Measurements from ENCODE around the gene NUDT3.
"Not testable (repeated sequence)": the region's sequence is repeated elsewhere in the genome, so short reads cannot be mapped to it uniquely, and the experiment has no call there.

Gene NUDT3

GRCh38 chr6:34359418-34360158 is 32.9 kb downstream of the NUDT3 start:
- H3K27me3 ChIP-seq (ENCODE audit: control insufficient read depth in 2 of 2, insufficient read depth in 2 of 2, low read length in 2 of 2), result no peaks in the 10 kb centered on the region
- H3K27ac ChIP-seq (ENCODE audit: low read depth in 2 of 2, low read length in 2 of 2), result no peak overlapping the region
- H3K4me3 ChIP-seq (ENCODE audit: low read length in 2 of 2), result no peak overlapping the region
- peaks cover 3 to 6% of the 10 kb centered on the region in 2 donors for H3K4me1 ChIP-seq (ENCODE audit: control insufficient read depth in 2 of 2, insufficient read depth in 2 of 2, low read length in 2 of 2)
- H3K36me3 ChIP-seq (ENCODE audit: control insufficient read depth in 2 of 2, insufficient read depth in 2 of 2, low read length in 2 of 2), result no peaks in the 10 kb centered on the region
- no peak overlapping the region for H3K9ac ChIP-seq (ENCODE audit: low read depth in 1 of 2, low read length in 2 of 2)
- H3K9me3 ChIP-seq (ENCODE audit: control insufficient read depth in 2 of 2, low read length in 2 of 2), result no peaks in the 10 kb centered on the region

- Histone ChIP-seq H3K9ac (ENCODE audit: low read depth in 1 of 2, low read length in 2 of 2) (no peak overlapping the region), H3K36me3 (ENCODE audit: control insufficient read depth in 2 of 2, insufficient read depth in 2 of 2, low read length in 2 of 2) (no peaks in the 10 kb centered on the region), H3K4me1 (ENCODE audit: control insufficient read depth in 2 of 2, insufficient read depth in 2 of 2, low read length in 2 of 2) (peaks cover 3 to 6% of the 10 kb centered on the region in 2 donors), H3K4me3 (ENCODE audit: low read length in 2 of 2) (no peak overlapping the region), H3K27ac (ENCODE audit: low read depth in 2 of 2, low read length in 2 of 2) (no peak overlapping the region), H3K9me3 (ENCODE audit: control insufficient read depth in 2 of 2, low read length in 2 of 2) (no peaks in the 10 kb centered on the region), H3K27me3 (ENCODE audit: control insufficient read depth in 2 of 2, insufficient read depth in 2 of 2, low read length in 2 of 2) (no peaks in the 10 kb centered on the region)
Measured at GRCh38 chr6:34358389-34358905, 34.0 kb downstream of the NUDT3 start.

GRCh38 chr6:34357937-34358336 is 34.5 kb downstream of the NUDT3 start:
- Histone ChIP-seq H3K4me3 (ENCODE audit: low read length in 2 of 2) (no peak overlapping the region), H3K27ac (ENCODE audit: low read depth in 2 of 2, low read length in 2 of 2) (no peak overlapping the region), H3K4me1 (ENCODE audit: control insufficient read depth in 2 of 2, insufficient read depth in 2 of 2, low read length in 2 of 2) (peaks cover under 1 to 2% of the 10 kb centered on the region in 2 donors), H3K27me3 (ENCODE audit: control insufficient read depth in 2 of 2, insufficient read depth in 2 of 2, low read length in 2 of 2) (no peaks in the 10 kb centered on the region), H3K36me3 (ENCODE audit: control insufficient read depth in 2 of 2, insufficient read depth in 2 of 2, low read length in 2 of 2) (no peaks in the 10 kb centered on the region), H3K9me3 (ENCODE audit: control insufficient read depth in 2 of 2, low read length in 2 of 2) (no peaks in the 10 kb centered on the region), H3K9ac (ENCODE audit: low read depth in 1 of 2, low read length in 2 of 2) (peak overlapping the region in 1 of 2 donors; percentile 43)

GRCh38 chr6:34355889-34356288 is 36.6 kb downstream of the NUDT3 start:
- Histone ChIP-seq H3K4me3 (ENCODE audit: low read length in 2 of 2) (no peak overlapping the region), H3K27ac (ENCODE audit: low read depth in 2 of 2, low read length in 2 of 2) (no peak overlapping the region), H3K9me3 (ENCODE audit: control insufficient read depth in 2 of 2, low read length in 2 of 2) (no peaks in the 10 kb centered on the region), H3K36me3 (ENCODE audit: control insufficient read depth in 2 of 2, insufficient read depth in 2 of 2, low read length in 2 of 2) (no peaks in the 10 kb centered on the region), H3K9ac (ENCODE audit: low read depth in 1 of 2, low read length in 2 of 2) (no peak overlapping the region), H3K4me1 (ENCODE audit: control insufficient read depth in 2 of 2, insufficient read depth in 2 of 2, low read length in 2 of 2) (no peaks in the 10 kb centered on the region), H3K27me3 (ENCODE audit: control insufficient read depth in 2 of 2, insufficient read depth in 2 of 2, low read length in 2 of 2) (no peaks in the 10 kb centered on the region)

- H3K36me3 ChIP-seq (ENCODE audit: control insufficient read depth in 2 of 2, insufficient read depth in 2 of 2, low read length in 2 of 2); H3K4me3 ChIP-seq (ENCODE audit: low read length in 2 of 2); H3K9ac ChIP-seq (ENCODE audit: low read depth in 1 of 2, low read length in 2 of 2); H3K4me1 ChIP-seq (ENCODE audit: control insufficient read depth in 2 of 2, insufficient read depth in 2 of 2, low read length in 2 of 2); H3K9me3 ChIP-seq (ENCODE audit: control insufficient read depth in 2 of 2, low read length in 2 of 2); H3K27ac ChIP-seq (ENCODE audit: low read depth in 2 of 2, low read length in 2 of 2); H3K27me3 ChIP-seq (ENCODE audit: control insufficient read depth in 2 of 2, insufficient read depth in 2 of 2, low read length in 2 of 2): not testable (repeated sequence)
Measured at GRCh38 chr6:34354230-34354629, 38.2 kb downstream of the NUDT3 start.

GRCh38 chr6:34353530-34353929 is 38.9 kb downstream of the NUDT3 start:
- H3K4me3 ChIP-seq (ENCODE audit: low read length in 2 of 2); H3K36me3 ChIP-seq (ENCODE audit: control insufficient read depth in 2 of 2, insufficient read depth in 2 of 2, low read length in 2 of 2); H3K9ac ChIP-seq (ENCODE audit: low read depth in 1 of 2, low read length in 2 of 2); H3K4me1 ChIP-seq (ENCODE audit: control insufficient read depth in 2 of 2, insufficient read depth in 2 of 2, low read length in 2 of 2); H3K27me3 ChIP-seq (ENCODE audit: control insufficient read depth in 2 of 2, insufficient read depth in 2 of 2, low read length in 2 of 2); H3K9me3 ChIP-seq (ENCODE audit: control insufficient read depth in 2 of 2, low read length in 2 of 2); H3K27ac ChIP-seq (ENCODE audit: low read depth in 2 of 2, low read length in 2 of 2): not testable (repeated sequence)

GRCh38 chr6:34352305-34352937 is 40.0 kb downstream of the NUDT3 start:
- H3K36me3 ChIP-seq (ENCODE audit: control insufficient read depth in 2 of 2, insufficient read depth in 2 of 2, low read length in 2 of 2), result no peaks in the 10 kb centered on the region
- H3K27ac ChIP-seq (ENCODE audit: low read depth in 2 of 2, low read length in 2 of 2), result no peak overlapping the region
- H3K4me3 ChIP-seq (ENCODE audit: low read length in 2 of 2), result no peak overlapping the region

GRCh38 chr6:34350934-34351217 is 41.6 kb downstream of the NUDT3 start:
- no peaks in the 10 kb centered on the region for H3K36me3 ChIP-seq (ENCODE audit: control insufficient read depth in 2 of 2, insufficient read depth in 2 of 2, low read length in 2 of 2)
- H3K4me3 ChIP-seq (ENCODE audit: low read length in 2 of 2), result no peak overlapping the region
- H3K9ac ChIP-seq (ENCODE audit: low read depth in 1 of 2, low read length in 2 of 2), result no peak overlapping the region
- no peaks in the 10 kb centered on the region for H3K27me3 ChIP-seq (ENCODE audit: control insufficient read depth in 2 of 2, insufficient read depth in 2 of 2, low read length in 2 of 2)
- no peak overlapping the region for H3K27ac ChIP-seq (ENCODE audit: low read depth in 2 of 2, low read length in 2 of 2)
- no peaks in the 10 kb centered on the region for H3K4me1 ChIP-seq (ENCODE audit: control insufficient read depth in 2 of 2, insufficient read depth in 2 of 2, low read length in 2 of 2)
- H3K9me3 ChIP-seq (ENCODE audit: control insufficient read depth in 2 of 2, low read length in 2 of 2), result no peaks in the 10 kb centered on the region

More at GRCh38 chr6:34352305-34352937, 40.0 kb downstream of the NUDT3 start:
- Histone ChIP-seq H3K9me3 (ENCODE audit: control insufficient read depth in 2 of 2, low read length in 2 of 2) (no peaks in the 10 kb centered on the region), H3K9ac (ENCODE audit: low read depth in 1 of 2, low read length in 2 of 2) (no peak overlapping the region), H3K27me3 (ENCODE audit: control insufficient read depth in 2 of 2, insufficient read depth in 2 of 2, low read length in 2 of 2) (no peaks in the 10 kb centered on the region), H3K4me1 (ENCODE audit: control insufficient read depth in 2 of 2, insufficient read depth in 2 of 2, low read length in 2 of 2) (no peaks in the 10 kb centered on the region)

- Histone ChIP-seq H3K4me1 (ENCODE audit: control insufficient read depth in 2 of 2, insufficient read depth in 2 of 2, low read length in 2 of 2) (no peaks in the 10 kb centered on the region), H3K27ac (ENCODE audit: low read depth in 2 of 2, low read length in 2 of 2) (no peak overlapping the region), H3K9me3 (ENCODE audit: control insufficient read depth in 2 of 2, low read length in 2 of 2) (no peaks in the 10 kb centered on the region), H3K4me3 (ENCODE audit: low read length in 2 of 2) (no peak overlapping the region), H3K36me3 (ENCODE audit: control insufficient read depth in 2 of 2, insufficient read depth in 2 of 2, low read length in 2 of 2) (no peaks in the 10 kb centered on the region), H3K27me3 (ENCODE audit: control insufficient read depth in 2 of 2, insufficient read depth in 2 of 2, low read length in 2 of 2) (no peaks in the 10 kb centered on the region), H3K9ac (ENCODE audit: low read depth in 1 of 2, low read length in 2 of 2) (no peak overlapping the region)
Measured at GRCh38 chr6:34350137-34350933, 42.1 kb downstream of the NUDT3 start.

GRCh38 chr6:34349211-34349610 is 43.3 kb downstream of the NUDT3 start:
- Histone ChIP-seq H3K9ac (ENCODE audit: low read depth in 1 of 2, low read length in 2 of 2) (no peak overlapping the region), H3K27ac (ENCODE audit: low read depth in 2 of 2, low read length in 2 of 2) (no peak overlapping the region), H3K4me1 (ENCODE audit: control insufficient read depth in 2 of 2, insufficient read depth in 2 of 2, low read length in 2 of 2) (no peaks in the 10 kb centered on the region), H3K4me3 (ENCODE audit: low read length in 2 of 2) (no peak overlapping the region), H3K36me3 (ENCODE audit: control insufficient read depth in 2 of 2, insufficient read depth in 2 of 2, low read length in 2 of 2) (no peaks in the 10 kb centered on the region), H3K27me3 (ENCODE audit: control insufficient read depth in 2 of 2, insufficient read depth in 2 of 2, low read length in 2 of 2) (no peaks in the 10 kb centered on the region), H3K9me3 (ENCODE audit: control insufficient read depth in 2 of 2, low read length in 2 of 2) (no peaks in the 10 kb centered on the region)

All from mucosa of rectum (tissue), 2 donors.